PFSK-1 (cell line): ENCODE measurements around the gene CDK15.

Source experiments
- FOXP2 ChIP-seq: optimal IDR thresholded peaks from 2 replicates; pipeline ENCODE3; 2011; ENCODE audit warnings: borderline replicate concordance, control low read depth, inconsistent platforms; ENCODE audit not compliant: insufficient read depth; ENCODE audit errors: extremely low read length, extremely low read depth
- POLR2AphosphoS5 ChIP-seq: IDR thresholded peaks from 2 replicates; pipeline ENCODE4 v1.6.1; 2012; ENCODE audit warnings: low read depth, mild to moderate bottlenecking, control low read depth, low read length, moderate library complexity
- SIN3A ChIP-seq: IDR thresholded peaks from 2 replicates; pipeline ENCODE4 v1.6.1; 2012; ENCODE audit warnings: mild to moderate bottlenecking, low read length, moderate library complexity, borderline replicate concordance; ENCODE audit not compliant: insufficient read depth
- TAF1 ChIP-seq: IDR thresholded peaks from 2 replicates; pipeline ENCODE4 v1.6.1; 2012; ENCODE audit warnings: low read length, control low read depth, borderline replicate concordance; ENCODE audit not compliant: insufficient read depth
- TF ChIP-seq, protein P1 (sequence below), 2 experiments: IDR thresholded peaks; 2 replicates each; pipeline versions ENCODE4 v1.6.1 to v1.8.0; 2011 to 2012; ENCODE audit warnings: low read depth in 2 of 2, low read length in 2 of 2, control low read depth in 1 of 2, inconsistent platforms in 1 of 2, mild to moderate bottlenecking in 1 of 2, moderate library complexity in 1 of 2; ENCODE audit not compliant: insufficient read depth in 1 of 2

CDK15 gene

GRCh38 chr2:201881741-201882140, 75.4 kb downstream of the CDK15 start:
- TF ChIP-seq SIN3A (no peak), FOXP2 (no peak), POLR2AphosphoS5 (no peak), TAF1 (no peak)
- TF ChIP-seq, protein P1, sequence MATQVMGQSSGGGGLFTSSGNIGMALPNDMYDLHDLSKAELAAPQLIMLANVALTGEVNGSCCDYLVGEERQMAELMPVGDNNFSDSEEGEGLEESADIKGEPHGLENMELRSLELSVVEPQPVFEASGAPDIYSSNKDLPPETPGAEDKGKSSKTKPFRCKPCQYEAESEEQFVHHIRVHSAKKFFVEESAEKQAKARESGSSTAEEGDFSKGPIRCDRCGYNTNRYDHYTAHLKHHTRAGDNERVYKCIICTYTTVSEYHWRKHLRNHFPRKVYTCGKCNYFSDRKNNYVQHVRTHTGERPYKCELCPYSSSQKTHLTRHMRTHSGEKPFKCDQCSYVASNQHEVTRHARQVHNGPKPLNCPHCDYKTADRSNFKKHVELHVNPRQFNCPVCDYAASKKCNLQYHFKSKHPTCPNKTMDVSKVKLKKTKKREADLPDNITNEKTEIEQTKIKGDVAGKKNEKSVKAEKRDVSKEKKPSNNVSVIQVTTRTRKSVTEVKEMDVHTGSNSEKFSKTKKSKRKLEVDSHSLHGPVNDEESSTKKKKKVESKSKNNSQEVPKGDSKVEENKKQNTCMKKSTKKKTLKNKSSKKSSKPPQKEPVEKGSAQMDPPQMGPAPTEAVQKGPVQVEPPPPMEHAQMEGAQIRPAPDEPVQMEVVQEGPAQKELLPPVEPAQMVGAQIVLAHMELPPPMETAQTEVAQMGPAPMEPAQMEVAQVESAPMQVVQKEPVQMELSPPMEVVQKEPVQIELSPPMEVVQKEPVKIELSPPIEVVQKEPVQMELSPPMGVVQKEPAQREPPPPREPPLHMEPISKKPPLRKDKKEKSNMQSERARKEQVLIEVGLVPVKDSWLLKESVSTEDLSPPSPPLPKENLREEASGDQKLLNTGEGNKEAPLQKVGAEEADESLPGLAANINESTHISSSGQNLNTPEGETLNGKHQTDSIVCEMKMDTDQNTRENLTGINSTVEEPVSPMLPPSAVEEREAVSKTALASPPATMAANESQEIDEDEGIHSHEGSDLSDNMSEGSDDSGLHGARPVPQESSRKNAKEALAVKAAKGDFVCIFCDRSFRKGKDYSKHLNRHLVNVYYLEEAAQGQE (IDR thresholded peaks at IDR 0.05; ENCODE audit: insufficient read depth in 1 of 2, low read depth in 2 of 2, low read length in 2 of 2) = no peak

DNA sequence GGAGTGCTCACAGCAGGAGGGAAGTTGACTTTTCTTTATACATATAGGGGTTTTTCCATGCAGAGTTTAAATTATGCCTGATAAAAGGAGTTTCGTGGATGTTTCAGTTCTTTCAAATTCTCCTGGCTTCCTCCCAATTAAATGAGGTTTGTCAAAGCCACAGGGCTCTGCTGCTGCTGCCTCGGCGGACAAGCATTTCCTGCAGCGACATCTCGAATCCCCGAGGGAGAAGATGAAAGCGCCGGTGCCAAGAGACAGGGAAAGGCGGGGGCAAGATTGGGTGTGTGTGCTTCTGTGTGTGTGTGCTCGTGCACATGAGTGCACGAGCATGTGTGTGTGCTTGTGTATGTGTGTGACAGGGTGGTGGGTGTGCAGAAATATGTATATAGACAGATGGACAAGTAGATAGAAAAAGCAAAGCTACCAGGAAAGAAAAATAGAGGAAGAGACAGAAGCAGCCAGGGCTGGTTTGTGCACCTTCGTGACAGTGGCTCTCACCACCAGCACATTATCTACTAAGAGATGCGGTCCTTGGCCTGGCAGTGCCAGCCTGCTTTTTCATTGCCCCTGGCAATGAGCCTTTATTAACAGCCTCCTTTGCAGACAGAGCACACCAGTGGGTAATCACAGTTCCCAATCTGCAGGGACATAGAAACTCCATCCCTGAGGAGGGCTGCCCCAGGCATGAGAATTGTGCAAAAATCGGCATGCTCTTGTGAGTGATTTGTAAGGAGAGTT, 76.2 kb downstream of the CDK15 start:
- TF ChIP-seq POLR2AphosphoS5 = no peak
- TF ChIP-seq, protein P1 (IDR thresholded peaks at IDR 0.05; ENCODE audit: insufficient read depth in 1 of 2, low read depth in 2 of 2, low read length in 2 of 2) = no peak
- no peak for TF ChIP-seq FOXP2
- no peak for TF ChIP-seq SIN3A
- TF ChIP-seq TAF1 = no peak

GRCh38 chr2:201883606-201884369, 77.5 kb downstream of the CDK15 start:
- TF ChIP-seq FOXP2 (no peak), SIN3A (no peak)

DNA sequence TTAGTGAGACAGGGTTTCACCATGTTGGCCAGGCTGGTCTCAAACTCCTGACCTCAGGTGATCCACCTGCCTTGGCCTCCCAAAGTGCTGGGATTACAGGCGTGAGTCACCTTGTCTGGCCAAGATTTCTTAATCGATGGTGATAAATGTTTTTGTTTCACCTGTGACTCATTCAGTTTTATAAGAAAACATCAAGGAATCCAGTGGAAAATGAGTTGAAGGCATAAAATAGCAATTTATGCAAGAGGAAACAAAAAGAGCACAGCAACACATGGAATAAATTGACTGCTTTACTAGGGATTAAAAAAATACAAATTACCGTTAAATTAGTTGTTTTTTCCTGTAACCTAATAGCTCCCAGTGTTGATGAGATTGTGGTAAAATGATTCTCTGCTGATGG, 80.2 kb downstream of the CDK15 start:
- TF ChIP-seq, protein P1 (IDR thresholded peaks at IDR 0.05; ENCODE audit: insufficient read depth in 1 of 2, low read depth in 2 of 2, low read length in 2 of 2) = no peak
- TF ChIP-seq TAF1 (no peak), SIN3A (no peak), FOXP2 (no peak), POLR2AphosphoS5 (no peak)

- TF ChIP-seq SIN3A (no peak), TAF1 (no peak), POLR2AphosphoS5 (no peak), FOXP2 (no peak)
- TF ChIP-seq, protein P1 (IDR thresholded peaks at IDR 0.05; ENCODE audit: insufficient read depth in 1 of 2, low read depth in 2 of 2, low read length in 2 of 2) = no peak
Measured at GRCh38 chr2:201887773-201888425, 81.6 kb downstream of the CDK15 start.
